PC-9 (cell line): ENCODE data around the gene PSMD3.

Experiments
- EZH2 ChIP-seq: fragments of 200-600 bp; sonication (generic); IDR thresholded peaks from 2 replicates; pipeline ENCODE4 v1.8.0; 2017; ENCODE audit warnings: antibody characterized with exemption, low read depth
- TF ChIP-seq, protein P1 (sequence below): fragments of 200-600 bp; sonication (generic); conservative IDR thresholded peaks from 2 replicates; pipeline ENCODE4 v1.6.1; 2017; ENCODE audit warnings: mixed run types, antibody characterized with exemption, mild to moderate bottlenecking, moderate library complexity

DNA sequence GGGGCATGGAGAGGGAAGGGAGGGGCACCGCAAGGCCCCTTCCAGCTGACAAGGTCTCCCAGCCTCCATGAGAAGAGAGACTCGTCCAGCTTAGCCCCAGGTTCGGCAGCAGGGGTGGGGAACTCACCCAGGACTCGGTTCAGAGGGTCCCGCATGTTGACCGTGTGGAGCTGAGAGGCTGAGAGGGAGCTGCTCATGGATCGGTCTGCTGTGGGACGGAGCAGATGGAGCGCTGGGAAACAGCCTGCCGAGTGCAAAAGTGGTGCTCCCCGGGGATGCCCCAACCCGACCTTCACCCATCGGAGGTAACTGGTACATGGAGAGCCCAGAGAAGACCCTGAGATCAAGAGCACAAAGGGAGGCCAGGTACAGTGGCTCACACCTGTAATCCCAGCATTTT lies 39.5 kb downstream of the PSMD3 start:
- TF ChIP-seq EZH2: no peak
- TF ChIP-seq, protein P1, sequence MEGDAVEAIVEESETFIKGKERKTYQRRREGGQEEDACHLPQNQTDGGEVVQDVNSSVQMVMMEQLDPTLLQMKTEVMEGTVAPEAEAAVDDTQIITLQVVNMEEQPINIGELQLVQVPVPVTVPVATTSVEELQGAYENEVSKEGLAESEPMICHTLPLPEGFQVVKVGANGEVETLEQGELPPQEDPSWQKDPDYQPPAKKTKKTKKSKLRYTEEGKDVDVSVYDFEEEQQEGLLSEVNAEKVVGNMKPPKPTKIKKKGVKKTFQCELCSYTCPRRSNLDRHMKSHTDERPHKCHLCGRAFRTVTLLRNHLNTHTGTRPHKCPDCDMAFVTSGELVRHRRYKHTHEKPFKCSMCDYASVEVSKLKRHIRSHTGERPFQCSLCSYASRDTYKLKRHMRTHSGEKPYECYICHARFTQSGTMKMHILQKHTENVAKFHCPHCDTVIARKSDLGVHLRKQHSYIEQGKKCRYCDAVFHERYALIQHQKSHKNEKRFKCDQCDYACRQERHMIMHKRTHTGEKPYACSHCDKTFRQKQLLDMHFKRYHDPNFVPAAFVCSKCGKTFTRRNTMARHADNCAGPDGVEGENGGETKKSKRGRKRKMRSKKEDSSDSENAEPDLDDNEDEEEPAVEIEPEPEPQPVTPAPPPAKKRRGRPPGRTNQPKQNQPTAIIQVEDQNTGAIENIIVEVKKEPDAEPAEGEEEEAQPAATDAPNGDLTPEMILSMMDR: no peak
